Measurements from ENCODE around the gene MX2.
A peak's percentile ranks its signal among the peaks of the same experiment; 100 is the strongest.
"Not testable (repeated sequence)": the region's sequence is repeated elsewhere in the genome, so short reads cannot be mapped to it uniquely, and the experiment has no call there.

MX2 gene

GRCh38 chr21:41361786-41362604 lies at the start of gene MX2:
TSS of gene MX2 (plus strand) at chr21:41362027. CDS start at chr21:41376907, 14,880 bp downstream.
- H3K27ac ChIP-seq: peak within 1 kb of the TSS; percentile 94
- H3K4me2 ChIP-seq: peak within 1 kb of the TSS; percentile 85
- H3K9ac ChIP-seq: peak within 1 kb of the TSS; percentile 81

GRCh38 chr21:41313285-41314164 lies 48.3 kb upstream of the MX2 start:
- not testable (repeated sequence) for H3K36me3 ChIP-seq, H3K27ac ChIP-seq, H3K4me3 ChIP-seq, H3K9ac ChIP-seq, H3K9me3 ChIP-seq, H4K20me1 ChIP-seq, H3K4me2 ChIP-seq
- peaks cover 32% of the 10 kb centered on the region for H3K27me3 ChIP-seq
- H3K4me1 ChIP-seq: peaks cover 16% of the 10 kb centered on the region

More at GRCh38 chr21:41361786-41362604, at the start of gene MX2:
- H3K4me1 ChIP-seq: peaks cover 69% of the 10 kb centered on the region
- H4K20me1 ChIP-seq: no peaks in the 10 kb centered on the region
- no peaks in the 10 kb centered on the region for H3K9me3 ChIP-seq
- peaks cover 5% of the 10 kb centered on the region; the same call in 1 of the 2 replicates for H3K36me3 ChIP-seq
- H3K4me3 ChIP-seq: peak within 1 kb of the TSS; percentile 62
- no peaks in the 10 kb centered on the region for H3K27me3 ChIP-seq
- no peak for TF ChIP-seq Cebpa-rat (IDR thresholded peaks at IDR 0.05)

GRCh38 chr21:41315726-41316125 lies 46.1 kb upstream of the MX2 start:
- H3K4me2 ChIP-seq: no peak overlapping the region
- peaks cover 24% of the 10 kb centered on the region for H3K4me1 ChIP-seq
- H3K27me3 ChIP-seq: peaks cover 32% of the 10 kb centered on the region

GRCh38 chr21:41316200-41317062 lies 45.4 kb upstream of the MX2 start, which contains the start of gene FAM3B:
TSS of gene FAM3B (plus strand) at chr21:41316801. CDS start at chr21:41316880, 79 bp downstream.
- Histone ChIP-seq H3K27me3 (peaks cover 32% of the 10 kb centered on the region), H4K20me1 (no peaks in the 10 kb centered on the region), H3K4me3 (peak within 1 kb of the TSS; percentile 43), H3K9me3 (peaks cover 9% of the 10 kb centered on the region; the same call in 1 of the 2 replicates), H3K27ac (no peak within 1 kb of the TSS), H3K36me3 (no peaks in the 10 kb centered on the region), H3K4me2 (peak within 1 kb of the TSS; percentile 60), H3K4me1 (peaks cover 31% of the 10 kb centered on the region), H3K9ac (no peak within 1 kb of the TSS)
- TF ChIP-seq Cebpa-rat (IDR thresholded peaks at IDR 0.05): no peak

More at GRCh38 chr21:41315726-41316125, 46.1 kb upstream of the MX2 start:
- Histone ChIP-seq H3K27ac (no peak overlapping the region), H4K20me1 (no peaks in the 10 kb centered on the region), H3K36me3 (no peaks in the 10 kb centered on the region), H3K4me3 (no peak overlapping the region), H3K9ac (no peak overlapping the region), H3K9me3 (peaks cover 9% of the 10 kb centered on the region; the same call in 1 of the 2 replicates)
- TF ChIP-seq Cebpa-rat (IDR thresholded peaks at IDR 0.05): no peak

GRCh38 chr21:41317063-41317392 lies 44.8 kb upstream of the MX2 start:
- Histone ChIP-seq H3K27ac (no peak overlapping the region), H3K9me3 (peaks cover 9% of the 10 kb centered on the region; the same call in 1 of the 2 replicates), H3K4me3 (peak overlapping the region; percentile 43), H3K4me2 (peak overlapping the region; percentile 60), H3K27me3 (peaks cover 32% of the 10 kb centered on the region), H4K20me1 (no peaks in the 10 kb centered on the region), H3K9ac (no peak overlapping the region), H3K36me3 (no peaks in the 10 kb centered on the region), H3K4me1 (peaks cover 32% of the 10 kb centered on the region)
- TF ChIP-seq Cebpa-rat (IDR thresholded peaks at IDR 0.05): no peak

- Histone ChIP-seq H3K27me3 (peaks cover 32% of the 10 kb centered on the region), H3K9me3 (peaks cover 9% of the 10 kb centered on the region; the same call in 1 of the 2 replicates), H3K36me3 (no peaks in the 10 kb centered on the region), H3K4me2 (peak overlapping the region; percentile 60; the same call in 1 of the 2 replicates), H3K4me3 (no peak overlapping the region), H4K20me1 (no peaks in the 10 kb centered on the region), H3K9ac (no peak overlapping the region), H3K4me1 (peaks cover 36% of the 10 kb centered on the region), H3K27ac (no peak overlapping the region)
- TF ChIP-seq Cebpa-rat (IDR thresholded peaks at IDR 0.05): no peak
These were observed 44.4 kb upstream of the MX2 start for GRCh38 chr21:41317458-41317857.

- TF ChIP-seq Cebpa-rat (IDR thresholded peaks at IDR 0.05): no peak
- peaks cover 32% of the 10 kb centered on the region for H3K27me3 ChIP-seq
- H3K4me1 ChIP-seq: peaks cover 44% of the 10 kb centered on the region
These were observed 43.6 kb upstream of the MX2 start for GRCh38 chr21:41318218-41318617.

GRCh38 chr21:41319273-41319672 lies 42.6 kb upstream of the MX2 start:
- Histone ChIP-seq H3K9ac (no peak overlapping the region), H3K36me3 (no peaks in the 10 kb centered on the region), H3K27me3 (peaks cover 32% of the 10 kb centered on the region), H3K4me1 (peaks cover 48% of the 10 kb centered on the region), H3K9me3 (peaks cover 9% of the 10 kb centered on the region; the same call in 1 of the 2 replicates), H4K20me1 (no peaks in the 10 kb centered on the region), H3K4me2 (no peak overlapping the region), H3K4me3 (no peak overlapping the region), H3K27ac (no peak overlapping the region)
- TF ChIP-seq Cebpa-rat (IDR thresholded peaks at IDR 0.05): no peak

More at GRCh38 chr21:41318218-41318617, 43.6 kb upstream of the MX2 start:
- no peaks in the 10 kb centered on the region for H3K36me3 ChIP-seq
- H4K20me1 ChIP-seq: no peaks in the 10 kb centered on the region
- peaks cover 9% of the 10 kb centered on the region; the same call in 1 of the 2 replicates for H3K9me3 ChIP-seq
- no peak overlapping the region for H3K9ac ChIP-seq
- no peak overlapping the region for H3K4me3 ChIP-seq
- H3K27ac ChIP-seq: no peak overlapping the region
- H3K4me2 ChIP-seq: no peak overlapping the region
